Retinal pigment epithelial cell (primary cell): ENCODE data around the gene CDK2AP2.

Experiments
- DNase-seq: peaks from one replicate; pipeline ENCODE4 v3.0.0-alpha.2; 2010; ENCODE audit warnings: low read depth
- H3K4me3 ChIP-seq: 2 replicates; pipeline ENCODE4 v1.5.1; 2011; ENCODE audit warnings: mild to moderate bottlenecking, low read length, control low read depth, moderate library complexity
- CTCF ChIP-seq: conservative IDR thresholded peaks from 2 replicates; pipeline ENCODE4 v1.5.1; 2011; ENCODE audit warnings: low read depth, low read length, control low read depth, inconsistent platforms

CDK2AP2 gene

GRCh38 chr11:67535561-67535960 is 27.6 kb upstream of the CDK2AP2 start:
- TF ChIP-seq CTCF = no peak
- H3K4me3 ChIP-seq = no peak overlapping the region
- no peak for DNase-seq

GRCh38 chr11:67534070-67534679 is 26.2 kb upstream of the CDK2AP2 start:
- no peak for TF ChIP-seq CTCF
- DNase-seq = no peak
- H3K4me3 ChIP-seq = no peak overlapping the region

GRCh38 chr11:67532889-67533288 is 24.9 kb upstream of the CDK2AP2 start:
- no peak for DNase-seq
- no peak for TF ChIP-seq CTCF
- no peak overlapping the region for H3K4me3 ChIP-seq

- no peak for TF ChIP-seq CTCF
- H3K4me3 ChIP-seq = no peak overlapping the region
- no peak for DNase-seq
These were observed 22.3 kb upstream of the CDK2AP2 start for GRCh38 chr11:67530282-67530592.

GRCh38 chr11:67528376-67528775 is 20.4 kb upstream of the CDK2AP2 start:
- H3K4me3 ChIP-seq = no peak overlapping the region
- TF ChIP-seq CTCF = no peak
- DNase-seq = no peak

- H3K4me3 ChIP-seq = no peak overlapping the region
- no peak for TF ChIP-seq CTCF
- DNase-seq = no peak
These were observed 17.5 kb upstream of the CDK2AP2 start for GRCh38 chr11:67525275-67525976.

GRCh38 chr11:67524480-67524808 is 16.5 kb upstream of the CDK2AP2 start:
- TF ChIP-seq CTCF = no peak
- no peak for DNase-seq
- no peak overlapping the region for H3K4me3 ChIP-seq
